GM19438 (cell line): ENCODE data around the gene CUL2.
"Not testable (repeated sequence)": the region's sequence is repeated elsewhere in the genome, so short reads cannot be mapped to it uniquely, and the experiment has no call there.

Source experiments
- ATAC-seq: cut with Tn5 transposase; IDR thresholded peaks from one replicate; pipeline ENCODE4 v1.9.1; 2021; ENCODE audit warnings: low read depth; ENCODE audit not compliant: unreplicated experiment

The CUL2 gene

GRCh38 chr10:35025916-35026315 lies 64.2 kb downstream of the CUL2 start:
- ATAC-seq: no peak

GRCh38 chr10:35020481-35020880 lies 69.7 kb downstream of the CUL2 start:
- ATAC-seq: no peak

DNA sequence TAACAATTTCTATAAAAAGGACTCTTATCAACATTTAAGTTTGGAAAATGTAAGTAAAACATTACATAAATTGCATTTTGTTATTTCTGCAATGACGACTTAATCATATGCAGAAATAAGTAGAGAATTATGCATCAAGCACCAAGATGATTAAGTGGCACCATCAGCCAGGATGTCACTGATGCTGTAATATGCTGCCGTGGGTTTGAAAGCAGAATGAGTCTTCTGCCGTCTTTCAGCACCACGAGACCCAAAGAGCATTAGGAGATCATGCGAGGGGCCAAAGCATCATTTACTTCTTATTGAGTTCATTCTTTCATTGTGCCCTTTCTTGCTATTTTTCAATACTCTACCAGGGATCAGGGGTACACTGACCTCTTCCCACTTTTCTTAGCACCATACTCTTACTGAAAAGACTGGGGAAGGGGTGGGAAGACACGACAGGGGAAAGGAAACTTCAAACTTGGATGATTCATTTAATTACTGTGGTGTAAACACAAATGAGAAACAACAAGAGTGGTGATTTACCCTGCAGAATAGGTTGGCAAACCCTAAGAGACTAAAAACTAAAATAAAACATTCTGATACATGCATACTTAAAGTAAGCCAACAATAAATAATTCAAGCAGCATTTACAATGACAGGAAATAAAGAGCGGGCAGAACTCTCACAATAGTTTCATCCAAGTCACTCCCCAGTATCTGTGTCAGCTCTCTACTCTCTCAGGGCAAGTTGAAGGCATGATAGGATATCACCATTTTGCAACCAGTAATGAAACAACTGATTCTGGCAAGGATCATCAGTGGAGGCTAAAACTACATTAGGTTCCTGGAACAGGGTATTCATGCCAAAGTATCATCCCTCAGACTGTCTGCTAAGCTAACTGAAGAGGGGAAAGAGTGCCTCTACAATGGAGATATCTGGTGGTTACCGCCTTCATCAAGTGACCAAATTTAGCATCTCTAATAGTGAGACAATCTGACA lies 70.8 kb downstream of the CUL2 start:
- ATAC-seq: no peak

DNA sequence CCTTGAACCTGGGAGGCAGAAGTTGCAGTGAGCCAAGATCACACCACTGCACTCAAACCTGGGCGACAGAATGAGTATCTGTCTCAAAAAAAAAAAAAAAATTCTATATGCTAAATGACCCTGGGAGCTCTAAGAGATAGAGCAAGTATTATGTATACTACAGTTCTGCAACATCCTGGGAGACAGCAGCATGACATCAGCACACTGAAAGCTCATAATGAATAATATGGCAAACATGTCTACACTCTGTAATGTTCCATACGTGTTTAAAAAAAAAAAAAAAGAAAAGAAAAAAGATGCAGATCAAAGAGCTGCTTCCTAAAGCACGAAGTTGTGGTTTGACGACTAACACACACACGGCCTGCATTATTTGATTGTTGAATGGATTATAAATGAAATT lies 72.5 kb downstream of the CUL2 start:
- ATAC-seq: no peak

DNA sequence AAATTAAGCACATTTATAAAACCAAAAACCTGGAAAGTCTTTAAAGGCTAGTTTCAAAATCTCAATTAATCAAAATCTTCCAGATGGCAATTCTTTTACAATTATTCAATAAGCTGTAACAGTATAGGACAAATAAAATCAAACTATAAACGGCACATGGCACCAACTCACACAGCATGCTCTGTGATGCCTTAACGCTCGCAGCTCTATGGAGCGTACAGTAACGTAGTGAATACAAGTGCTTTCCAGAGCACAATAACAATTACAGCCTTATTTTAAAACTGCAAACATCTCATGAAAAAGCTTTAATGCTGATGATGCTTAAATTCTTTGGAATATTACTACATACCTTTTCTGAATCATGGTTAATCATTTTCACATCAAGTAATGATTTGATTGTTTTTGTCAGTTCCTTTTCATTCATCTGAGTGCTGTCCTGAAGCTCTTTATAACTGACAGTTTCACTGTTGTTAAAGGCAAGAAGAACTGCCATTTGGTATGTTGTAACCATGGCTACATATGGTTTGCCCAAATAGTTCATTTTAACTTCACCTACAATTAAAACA lies 74.2 kb downstream of the CUL2 start:
- ATAC-seq: no peak

DNA sequence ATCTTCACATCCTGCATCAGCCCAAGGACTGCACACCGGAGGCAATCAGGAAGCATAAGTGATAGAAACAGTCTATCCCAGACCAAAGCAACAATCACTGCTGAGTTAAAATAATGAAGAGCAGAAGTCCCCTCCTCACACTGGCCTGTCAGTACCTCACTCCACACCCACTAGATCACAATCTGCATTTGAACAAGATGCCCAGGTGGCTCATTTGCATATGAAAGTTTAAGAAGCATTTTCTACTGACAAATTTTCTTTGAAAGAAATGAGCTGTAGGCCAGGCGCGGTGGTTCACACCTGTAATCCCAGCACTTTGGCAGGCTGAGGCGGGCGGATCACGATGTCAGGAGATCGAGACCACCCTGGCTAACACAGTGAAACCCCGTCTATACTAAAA lies 77.4 kb downstream of the CUL2 start:
- no peak for ATAC-seq

DNA sequence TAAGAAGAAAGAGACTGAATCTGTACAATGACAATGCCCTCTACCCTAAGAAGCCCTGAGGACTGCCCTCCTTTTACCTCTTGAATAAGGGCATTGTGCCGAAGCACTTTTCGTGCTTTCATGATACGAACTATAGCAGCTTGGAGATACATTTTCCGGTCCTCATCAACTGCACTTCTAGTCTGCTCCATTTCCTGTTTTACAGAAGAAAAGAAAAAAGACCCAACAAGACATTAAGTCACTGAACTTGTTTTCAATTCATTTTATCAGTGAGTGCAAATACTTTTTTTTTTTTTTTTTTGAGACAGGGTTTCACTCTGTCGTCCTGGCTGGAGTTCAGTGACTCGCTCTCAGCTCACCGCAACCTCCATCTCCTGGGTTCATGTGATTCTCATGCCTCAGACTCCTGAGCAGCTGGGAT lies 78.4 kb downstream of the CUL2 start:
- no peak for ATAC-seq

GRCh38 chr10:35007858-35008301 lies 82.3 kb downstream of the CUL2 start:
- ATAC-seq: no peak

DNA sequence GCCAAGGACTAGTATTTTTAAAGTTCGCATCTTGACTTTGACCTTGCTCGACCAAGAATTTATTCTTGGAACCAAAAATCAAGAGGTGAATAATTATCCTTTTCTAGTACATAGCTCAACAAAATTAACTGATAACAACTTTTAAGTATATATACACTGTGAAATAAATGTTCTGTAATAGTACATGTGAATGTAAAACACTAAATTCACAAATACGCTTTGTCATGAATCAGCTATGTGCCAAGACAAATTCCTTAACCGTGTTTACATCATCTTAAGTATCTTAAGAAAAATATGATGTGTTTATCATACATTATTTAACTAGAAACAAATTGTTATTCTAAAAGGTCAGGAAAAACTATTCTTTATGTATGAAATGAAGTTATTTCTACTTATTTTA lies 83.3 kb downstream of the CUL2 start:
- ATAC-seq: no peak

DNA sequence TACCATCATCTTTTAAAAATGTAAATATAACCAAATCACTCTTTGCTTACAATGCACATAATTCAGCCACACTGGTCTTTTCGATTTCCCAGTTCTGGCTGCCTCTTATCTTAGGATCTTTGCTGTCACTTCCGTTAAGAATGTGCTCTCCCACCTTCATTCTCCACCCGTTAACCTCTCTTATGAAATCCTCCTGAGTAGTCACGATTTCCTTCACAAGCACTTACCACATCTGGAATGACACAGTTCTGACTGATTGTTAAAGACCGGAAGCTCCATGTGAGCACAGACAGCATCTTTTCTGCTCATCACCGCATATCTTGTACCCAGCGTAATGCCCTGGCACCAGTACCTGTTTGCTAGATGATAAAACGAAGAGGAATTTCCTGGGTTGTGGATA lies 84.3 kb downstream of the CUL2 start:
- ATAC-seq: no peak

DNA sequence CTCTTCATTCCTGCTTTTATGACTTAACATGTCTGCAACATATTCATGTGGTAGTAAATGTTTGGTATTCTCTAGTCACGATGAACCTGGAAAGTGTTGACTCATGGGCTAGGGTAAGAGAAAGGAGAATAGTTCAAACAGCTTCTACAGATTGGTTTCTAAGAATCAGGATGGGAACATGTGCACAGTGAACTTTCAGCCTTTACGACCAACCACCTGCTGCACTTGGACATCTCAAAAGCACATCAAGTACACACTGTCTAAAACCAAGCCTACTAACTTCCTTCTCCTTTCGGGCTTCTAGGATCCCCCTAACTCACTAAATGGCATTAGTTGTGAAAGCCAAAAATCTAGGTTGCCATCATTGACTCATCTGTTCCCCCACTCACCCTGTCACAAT lies 85.5 kb downstream of the CUL2 start:
- ATAC-seq: no peak

- no peak for ATAC-seq
Observed at GRCh38 chr10:35003906-35004305, 86.2 kb downstream of the CUL2 start.

GRCh38 chr10:35000936-35001335 lies 89.2 kb downstream of the CUL2 start:
- no peak for ATAC-seq

- ATAC-seq: no peak
Observed at GRCh38 chr10:34999532-34999931, 90.6 kb downstream of the CUL2 start.

DNA sequence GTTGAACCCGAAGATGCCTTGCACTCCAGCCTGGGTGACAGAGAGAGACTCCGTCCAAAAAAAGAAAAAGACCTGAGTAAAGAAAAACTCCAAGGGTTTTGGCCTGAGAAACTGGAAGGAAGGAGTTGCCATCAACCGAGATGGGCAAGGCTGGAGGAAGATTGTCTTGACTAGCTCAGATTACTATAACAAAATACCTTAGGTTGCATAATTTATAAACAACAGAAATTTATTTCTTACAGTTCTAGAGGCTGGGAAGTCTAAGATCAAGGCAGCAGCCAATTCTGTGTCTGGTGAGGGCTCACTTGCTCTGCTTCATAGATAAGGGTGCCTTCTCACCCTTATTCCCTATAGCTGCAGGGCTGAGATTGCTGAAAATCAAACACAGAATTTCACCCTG lies 91.2 kb downstream of the CUL2 start:
- no peak for ATAC-seq

- no peak for ATAC-seq
Observed at GRCh38 chr10:34996843-34997242, 93.3 kb downstream of the CUL2 start.

- no peak for ATAC-seq
Observed at GRCh38 chr10:34995925-34996324, 94.2 kb downstream of the CUL2 start.

DNA sequence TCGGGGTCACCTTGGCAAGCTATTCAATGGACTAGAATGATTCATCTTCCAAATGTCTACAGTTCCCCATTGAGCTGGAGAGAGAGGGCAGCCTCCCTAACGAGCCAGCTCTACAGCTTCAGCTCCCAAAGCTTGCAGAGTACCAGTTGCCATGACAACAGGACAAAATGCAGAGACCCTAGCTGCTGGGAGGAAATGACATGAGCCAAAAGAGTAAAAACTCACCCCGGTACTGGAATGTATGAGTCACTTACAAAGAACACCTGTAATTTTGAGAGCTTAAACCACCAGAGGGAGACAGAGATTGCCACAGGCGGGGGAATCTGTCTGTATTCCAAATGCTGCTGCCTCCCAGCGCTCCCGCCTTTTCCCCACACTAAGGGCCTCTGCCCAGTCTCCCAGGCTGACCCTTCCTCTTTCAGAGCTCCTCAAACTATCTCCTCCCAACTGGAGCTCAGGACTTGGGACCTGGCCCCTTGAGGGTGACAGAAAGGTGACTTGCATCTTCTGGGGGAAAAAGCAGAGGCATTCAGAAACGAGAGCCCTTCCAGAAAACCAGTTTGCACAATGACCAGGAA lies 95.5 kb downstream of the CUL2 start:
- peak; percentile 74 for ATAC-seq

GRCh38 chr10:34993782-34994181 lies 96.4 kb downstream of the CUL2 start:
- no peak for ATAC-seq

DNA sequence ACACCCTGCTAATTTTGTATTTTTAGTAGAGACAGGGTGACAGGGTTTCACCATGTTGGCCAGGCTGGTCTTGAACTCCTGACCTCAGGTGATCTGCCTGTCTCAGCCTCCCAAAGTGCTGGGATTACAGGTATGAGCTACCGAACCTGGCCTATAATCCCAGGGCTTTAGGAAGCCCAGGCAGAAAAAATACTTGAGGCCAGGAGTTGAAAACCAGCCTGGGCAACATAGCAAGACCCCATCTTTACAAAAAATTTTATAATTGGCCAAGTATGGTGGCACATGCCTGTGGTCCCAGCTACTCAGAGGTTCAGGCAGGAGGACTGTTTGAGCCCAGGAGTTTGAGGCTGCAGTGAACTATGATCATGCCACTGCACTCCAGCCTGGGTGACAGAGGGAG lies 99.0 kb downstream of the CUL2 start:
- ATAC-seq: not testable (repeated sequence)

- no peak for ATAC-seq
Observed at GRCh38 chr10:34988397-34989067, 101.6 kb downstream of the CUL2 start.
